Smooth muscle cell (in vitro differentiated cells): ENCODE data around the gene MSRB3. TPM values are rescaled to one million over a fixed set of nuclear protein-coding genes. Genes with fewer than 3 reads are reported as not detected.

Source experiments
- DNase-seq: peaks from one replicate; lab custom pipeline; 2025; ENCODE audit not compliant: unreplicated experiment; lab: John Stamatoyannopoulos, UW
- H2AFZ ChIP-seq: fragments of 200-600 bp; sonication (generic); 2 replicates; pipeline ENCODE4 v1.6.0; 2016; ENCODE audit warnings: antibody characterized with exemption, low read depth, mild to moderate bottlenecking
- H3F3A ChIP-seq: fragments of 200-600 bp; sonication (generic); 2 replicates; pipeline ENCODE4 v1.6.0; 2017; ENCODE audit warnings: antibody characterized with exemption, low read depth
- H3K27ac ChIP-seq: fragments of 200-600 bp; sonication (generic); 2 replicates; pipeline ENCODE4 v1.5.1; 2016; ENCODE audit warnings: low read depth, mild to moderate bottlenecking
- H3K27me3 ChIP-seq: fragments of 200-600 bp; sonication (generic); 2 replicates; pipeline ENCODE4 v1.6.1; 2016; ENCODE audit warnings: low read depth, mild to moderate bottlenecking
- H3K36me3 ChIP-seq: fragments of 200-600 bp; sonication (generic); 2 replicates; pipeline ENCODE4 v1.5.1; 2016; ENCODE audit warnings: low read depth
- H3K4me1 ChIP-seq: fragments of 200-600 bp; sonication (generic); 2 replicates; pipeline ENCODE4 v1.5.1; 2016; ENCODE audit warnings: low read depth
- H3K4me2 ChIP-seq: fragments of 200-600 bp; sonication (generic); 2 replicates; pipeline ENCODE4 v1.6.0; 2016; ENCODE audit warnings: mild to moderate bottlenecking
- H3K4me3 ChIP-seq: fragments of 200-600 bp; sonication (generic); 2 replicates; pipeline ENCODE4 v1.5.1; 2016; ENCODE audit warnings: mild to moderate bottlenecking
- H3K79me2 ChIP-seq: fragments of 200-600 bp; sonication (generic); 2 replicates; pipeline ENCODE4 v1.6.0; 2016; ENCODE audit warnings: low read depth, mild to moderate bottlenecking
- H3K9ac ChIP-seq: fragments of 200-600 bp; sonication (generic); 2 replicates; pipeline ENCODE4 v1.6.0; 2016; ENCODE audit warnings: low read depth
- H3K9me3 ChIP-seq: fragments of 200-600 bp; sonication (generic); replicated peaks from 2 replicates; pipeline ENCODE4 v1.5.1; 2016; ENCODE audit warnings: low read depth
- H4K20me1 ChIP-seq: fragments of 200-600 bp; sonication (generic); 2 replicates; pipeline ENCODE4 v1.6.0; 2016; ENCODE audit warnings: low read depth
- CTCF ChIP-seq: fragments of 200-600 bp; sonication (generic); IDR thresholded peaks from 2 replicates; pipeline ENCODE4 v1.5.1; 2017; ENCODE audit warnings: borderline replicate concordance, mild to moderate bottlenecking, antibody characterized with exemption; ENCODE audit not compliant: insufficient read depth, poor library complexity, severe bottlenecking
- WGBS: methylation state at CpG from one replicate; pipeline ENCODE4 v1.1.7; 2016; ENCODE audit warnings: low lambda C conversion rate; 5-methylcytosine and 5-hydroxymethylcytosine counted together
- polyA plus RNA-seq: library from polyadenylated mRNA; unstranded; fragments of >200 nt; fragmentation: Nextera tagmentation; extraction: Ambion mirVana; gene quantifications from 2 replicates; pipeline ENCODE4 v1.2.1, GENCODE V29; 2016
- total RNA-seq: library from RNA; depleted of rRNA; stranded (reverse); fragments of >200 nt; gene quantifications from 2 replicates; pipeline ENCODE4 v1.2.3, GENCODE V29; 2014

Gene MSRB3
- total and polyA plus RNA-seq, 2 experiments from 2014 or later: 63.1 to 107 TPM

- H3K27ac ChIP-seq: peak overlapping the region; percentile 57
- no peak for DNase-seq
Observed at GRCh38 chr12:65495233-65495632, 216.8 kb downstream of the MSRB3 start.

GRCh38 chr12:65496617-65497016 is 218.1 kb downstream of the MSRB3 start:
- Histone ChIP-seq H3K36me3 (no peaks in the 10 kb centered on the region), H3K27me3 (no peaks in the 10 kb centered on the region), H3K4me3 (no peak overlapping the region), H3K9me3 (no peaks in the 10 kb centered on the region), H2AFZ (no peak overlapping the region), H3K27ac (peak overlapping the region; percentile 57), H3K4me2 (peak overlapping the region; percentile 20), H3F3A (peaks cover 23% of the 10 kb centered on the region), H3K9ac (no peak overlapping the region), H3K79me2 (no peaks in the 10 kb centered on the region), H3K4me1 (peaks cover 19% of the 10 kb centered on the region), H4K20me1 (no peaks in the 10 kb centered on the region)
- WGBS: 23% methylated on average over 2 of the region's 2 CpGs
- TF ChIP-seq CTCF: no peak
- DNase-seq: no peak

More at GRCh38 chr12:65495233-65495632, 216.8 kb downstream of the MSRB3 start:
- Histone ChIP-seq H3K9me3 (no peaks in the 10 kb centered on the region), H3K9ac (peak overlapping the region; percentile 16), H4K20me1 (no peaks in the 10 kb centered on the region), H3K36me3 (no peaks in the 10 kb centered on the region), H3K27me3 (no peaks in the 10 kb centered on the region), H2AFZ (no peak overlapping the region), H3K79me2 (no peaks in the 10 kb centered on the region), H3K4me3 (no peak overlapping the region), H3K4me2 (peak overlapping the region; percentile 55), H3F3A (peaks cover 15% of the 10 kb centered on the region), H3K4me1 (peaks cover 19% of the 10 kb centered on the region)
- TF ChIP-seq CTCF: no peak
- WGBS: 14% methylated on average over 2 of the region's 2 CpGs

GRCh38 chr12:65497660-65498059 is 219.2 kb downstream of the MSRB3 start:
- Histone ChIP-seq H3K4me3 (no peak overlapping the region), H3K27ac (peak overlapping the region; percentile 94), H2AFZ (no peak overlapping the region), H3F3A (peaks cover 23% of the 10 kb centered on the region), H4K20me1 (no peaks in the 10 kb centered on the region), H3K79me2 (no peaks in the 10 kb centered on the region), H3K9me3 (no peaks in the 10 kb centered on the region), H3K27me3 (no peaks in the 10 kb centered on the region), H3K4me1 (peaks cover 19% of the 10 kb centered on the region), H3K36me3 (no peaks in the 10 kb centered on the region), H3K4me2 (peak overlapping the region; percentile 78), H3K9ac (no peak overlapping the region)
- TF ChIP-seq CTCF: no peak
- DNase-seq: no peak
- whole genome bisulfite sequencing: 54% methylated on average over 4 of the region's 4 CpGs

- Histone ChIP-seq H3K4me1 (peaks cover 19% of the 10 kb centered on the region), H3K27me3 (no peaks in the 10 kb centered on the region), H3K79me2 (no peaks in the 10 kb centered on the region), H3F3A (peaks cover 23% of the 10 kb centered on the region), H2AFZ (no peak overlapping the region), H3K4me3 (no peak overlapping the region), H3K9ac (peak overlapping the region; percentile 74), H3K4me2 (peak overlapping the region; percentile 78), H4K20me1 (no peaks in the 10 kb centered on the region), H3K36me3 (no peaks in the 10 kb centered on the region), H3K9me3 (no peaks in the 10 kb centered on the region), H3K27ac (peak overlapping the region; percentile 94)
- DNase-seq: no peak
- WGBS: 50% methylated on average over 7 of the region's 7 CpGs
- no peak for TF ChIP-seq CTCF
Observed at GRCh38 chr12:65499167-65499566, 220.7 kb downstream of the MSRB3 start.
